NCI-H2227 (cell line): ENCODE data around the gene CCN6.
A peak's percentile ranks its signal among the peaks of the same experiment; 100 is the strongest.
"Not testable (repeated sequence)": the region's sequence is repeated elsewhere in the genome, so short reads cannot be mapped to it uniquely, and the experiment has no call there.

Experiments
- DNase-seq: peaks from one replicate; lab custom pipeline; 2025; ENCODE audit not compliant: unreplicated experiment; lab: John Stamatoyannopoulos, UW

The CCN6 gene

DNA sequence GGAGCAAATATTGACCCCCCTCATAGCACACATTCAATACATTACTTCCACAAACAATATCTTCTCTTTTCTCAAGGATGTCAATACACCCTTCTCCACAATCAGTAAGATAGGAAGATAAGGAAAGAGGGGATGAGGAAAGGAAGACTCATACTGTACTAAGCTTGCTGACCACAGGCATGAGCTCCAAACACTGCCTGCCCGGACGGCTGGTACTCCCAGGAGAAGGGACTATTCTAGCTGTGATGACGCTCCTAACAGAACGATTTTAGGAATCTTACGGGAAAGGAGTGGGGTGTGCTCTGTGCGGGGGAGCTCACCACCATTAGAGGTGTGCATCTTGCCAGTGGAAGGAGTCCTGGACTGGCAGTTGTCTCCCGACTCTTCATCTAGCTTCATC is 3.9 kb upstream of the CCN6 start:
- no peak for DNase-seq

GRCh38 chr6:112050429-112050828 is 3.5 kb upstream of the CCN6 start:
- DNase-seq, result no peak

DNA sequence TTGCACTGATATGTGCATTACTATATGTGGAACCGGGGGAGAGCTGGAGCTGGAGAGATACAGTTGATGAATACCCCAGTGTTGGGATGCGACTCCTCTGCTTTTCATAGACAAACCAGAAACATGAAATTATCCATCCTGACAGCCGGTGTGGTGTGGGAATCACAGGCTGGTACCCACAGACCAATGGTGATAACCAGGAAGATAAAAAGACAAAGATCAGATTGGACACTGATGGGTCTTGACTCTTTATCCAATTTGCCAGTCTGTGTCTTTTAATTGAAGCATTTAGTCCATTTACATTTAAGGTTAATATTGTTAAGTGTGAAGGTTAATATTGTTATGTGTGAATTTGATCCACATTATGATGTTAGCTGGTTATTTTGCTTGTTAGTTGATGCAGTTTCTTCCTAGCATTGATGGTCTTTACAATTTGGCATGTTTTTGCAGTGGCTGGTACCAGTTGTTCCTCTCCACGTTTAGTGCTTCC is 2.6 kb upstream of the CCN6 start:
- DNase-seq, result not testable (repeated sequence)

DNA sequence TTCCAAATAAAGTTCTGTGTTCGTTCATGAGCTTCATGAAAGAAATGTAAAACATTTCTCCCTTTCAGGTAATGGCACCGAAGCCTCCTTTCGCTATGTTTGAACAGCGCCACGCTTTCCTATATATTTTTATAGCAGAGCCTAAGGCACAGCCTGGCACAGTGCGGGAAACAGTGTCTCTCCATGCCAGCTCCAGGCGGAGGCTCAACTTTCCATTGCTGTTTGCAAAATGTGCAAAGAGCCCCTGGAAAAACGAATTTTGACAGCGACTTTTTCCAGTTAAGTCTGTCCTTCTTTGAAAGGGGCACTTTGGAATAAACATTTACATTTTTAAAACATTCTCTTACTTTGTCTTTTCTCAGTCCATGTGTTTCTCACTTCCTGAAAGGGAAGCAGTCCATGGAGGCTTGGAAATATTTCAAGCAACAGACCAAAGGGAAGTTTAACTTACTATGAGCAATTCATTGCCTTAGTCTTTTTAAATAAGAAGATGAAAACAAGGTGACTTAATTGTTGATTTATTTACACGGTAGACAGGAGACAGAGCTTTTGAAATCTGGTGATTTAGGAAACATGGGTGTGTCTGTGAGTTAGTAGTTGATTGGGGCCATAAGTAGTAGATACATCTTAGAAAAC is 769 bp downstream of the CCN6 start:
- no peak for DNase-seq

DNA sequence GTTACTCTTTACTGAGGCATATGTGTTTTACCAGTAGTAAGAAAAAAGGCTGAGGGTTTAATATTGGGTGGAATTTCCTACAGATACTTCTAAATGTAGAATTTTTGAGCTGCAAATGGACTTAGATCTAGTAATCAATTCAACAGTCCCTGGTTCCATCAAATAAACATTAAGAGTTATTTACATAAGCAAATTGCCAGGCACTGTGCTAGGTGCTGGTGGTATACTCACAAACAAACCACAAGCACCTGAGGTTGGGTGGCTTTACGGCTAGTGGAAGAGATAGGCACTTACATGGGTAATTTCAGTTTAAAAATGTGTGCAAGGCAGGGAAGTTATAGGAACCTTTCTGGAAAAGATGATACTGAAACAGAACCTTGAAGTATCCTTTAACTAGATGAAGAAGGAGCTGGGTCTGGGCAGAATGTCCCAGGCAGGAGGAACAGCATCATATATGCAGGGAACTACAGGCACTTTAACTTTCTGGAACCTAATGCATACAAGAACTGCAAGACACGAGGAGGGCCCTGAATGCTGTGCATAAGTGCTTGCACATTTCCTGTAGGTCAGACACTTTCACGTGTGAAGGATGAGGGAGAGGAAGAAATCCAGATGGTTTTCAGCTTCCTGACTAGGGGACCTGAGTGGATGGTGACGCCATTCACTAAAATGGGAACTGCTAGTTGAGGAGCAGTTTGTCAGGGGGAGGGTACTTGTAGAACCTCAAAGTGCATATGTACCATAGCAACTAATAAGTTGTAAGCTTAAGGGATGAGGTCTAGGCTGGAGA is 4.5 kb downstream of the CCN6 start:
- DNase-seq, result no peak

DNA sequence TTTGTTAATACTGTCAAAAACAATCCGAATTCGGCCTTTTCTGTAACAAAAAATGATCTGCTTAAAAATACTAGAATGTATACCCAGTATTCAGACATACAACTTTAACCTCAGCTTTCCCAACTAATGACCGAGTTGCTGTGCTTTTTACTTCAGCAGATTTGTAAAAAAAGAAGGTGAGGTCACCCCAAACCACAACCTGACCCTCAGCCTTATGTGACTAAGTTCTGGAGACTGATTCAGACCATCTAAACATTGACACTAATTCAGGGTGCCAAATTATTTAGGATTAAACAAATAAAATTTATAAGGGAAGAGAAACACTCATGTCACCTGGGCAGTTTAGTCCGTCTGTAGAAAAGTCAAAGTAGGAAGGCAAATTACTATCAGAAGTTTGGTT is 7.7 kb downstream of the CCN6 start:
- no peak for DNase-seq

DNA sequence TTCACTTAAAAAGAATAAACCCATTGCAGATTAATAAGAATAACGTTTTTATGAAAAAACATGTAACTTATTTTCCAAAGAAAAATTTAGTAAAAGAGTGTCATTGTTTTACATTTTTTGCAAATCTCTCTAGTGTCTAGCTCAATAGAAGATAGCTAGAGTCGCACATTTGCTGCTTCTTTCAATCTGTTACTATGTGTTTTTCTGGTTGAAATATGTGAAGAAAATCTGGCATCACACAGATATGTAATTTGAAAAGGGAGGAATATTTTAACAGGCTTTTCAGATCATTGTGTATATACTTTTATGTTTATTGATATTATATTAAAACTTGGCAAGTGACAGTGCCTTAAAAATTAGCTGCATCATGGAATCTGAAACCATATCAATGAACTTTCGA is 9.1 kb downstream of the CCN6 start:
- no peak for DNase-seq

DNA sequence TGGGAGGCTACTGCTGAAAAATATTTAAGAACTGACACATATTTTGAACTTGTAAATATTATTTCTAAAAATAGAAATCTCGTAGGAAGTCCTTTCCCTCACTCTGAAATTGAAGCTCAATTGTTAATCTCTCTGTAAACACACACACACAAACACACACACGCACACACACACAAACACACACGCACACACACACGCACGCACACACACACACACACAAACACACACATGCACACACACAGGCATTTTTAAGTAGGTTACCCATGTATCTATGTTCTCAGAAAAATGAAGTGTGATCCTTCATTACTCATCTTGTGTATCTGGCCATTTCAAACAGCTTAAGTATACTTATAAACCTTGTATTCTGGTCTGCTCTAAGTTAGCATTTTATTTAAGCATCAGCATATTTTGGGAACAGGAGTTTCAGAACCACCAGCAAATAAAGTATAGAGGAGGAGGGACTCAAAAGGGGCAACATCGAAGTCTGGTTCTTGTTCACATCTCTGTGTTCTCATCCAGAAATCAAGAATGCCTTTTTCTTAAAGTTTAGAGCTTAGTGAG is 11.6 kb downstream of the CCN6 start:
- DNase-seq, result no peak

DNA sequence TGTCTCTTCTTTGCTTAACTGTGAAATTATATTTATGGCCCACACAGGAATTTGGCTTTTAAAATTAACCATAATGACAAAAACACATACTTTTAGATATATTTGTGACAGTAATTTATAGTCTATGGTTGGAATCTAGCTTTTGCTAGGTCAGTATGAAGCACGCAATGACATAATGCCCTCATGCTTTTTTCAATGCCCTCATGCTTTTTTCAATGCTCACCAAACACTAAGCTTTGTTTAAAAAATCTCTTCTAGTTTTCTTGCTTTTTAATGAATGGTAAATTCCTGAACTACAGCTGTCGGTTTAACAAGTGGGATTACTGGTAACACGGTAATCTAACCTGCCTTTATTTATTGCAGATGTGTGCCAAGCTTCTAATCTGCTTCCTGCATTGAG is 12.7 kb downstream of the CCN6 start:
- no peak for DNase-seq

GRCh38 chr6:112081569-112081968 is 27.7 kb downstream of the CCN6 start:
- DNase-seq, result no peak

- no peak for DNase-seq
These were observed 31.6 kb downstream of the CCN6 start for GRCh38 chr6:112085286-112086065.

DNA sequence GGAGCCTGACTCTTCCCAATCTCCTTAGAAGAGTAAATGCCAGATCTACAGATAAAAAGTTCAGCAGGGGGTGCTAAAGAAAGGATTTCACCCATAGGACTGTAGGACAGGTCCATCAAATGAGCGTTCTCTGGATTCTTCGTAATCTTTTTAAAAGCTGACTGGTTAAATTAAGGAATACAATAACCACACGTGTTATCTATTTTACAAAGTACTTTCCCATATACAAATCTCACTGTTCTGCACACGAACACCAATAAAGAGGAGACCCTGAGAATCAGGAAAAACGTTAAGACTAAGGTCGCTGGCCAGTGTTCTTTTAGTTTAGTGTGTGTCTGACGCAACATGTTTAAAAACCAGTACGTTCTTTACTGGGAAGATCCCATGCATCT is 32.8 kb downstream of the CCN6 start:
- peak; percentile 14 for DNase-seq

- peak; percentile 94 for DNase-seq
These were observed 33.4 kb downstream of the CCN6 start, which contains the start of the genes FAM229B and TUBE1 for GRCh38 chr6:112087136-112087911. Gene FAM229B (plus strand): TSS chr6:112087591. CDS start chr6:112099284, 11,693 bp downstream. Gene TUBE1 (minus strand): TSS chr6:112087482. CDS start chr6:112087434, 48 bp downstream.

GRCh38 chr6:112087916-112088315 is 34.0 kb downstream of the CCN6 start:
- no peak for DNase-seq

DNA sequence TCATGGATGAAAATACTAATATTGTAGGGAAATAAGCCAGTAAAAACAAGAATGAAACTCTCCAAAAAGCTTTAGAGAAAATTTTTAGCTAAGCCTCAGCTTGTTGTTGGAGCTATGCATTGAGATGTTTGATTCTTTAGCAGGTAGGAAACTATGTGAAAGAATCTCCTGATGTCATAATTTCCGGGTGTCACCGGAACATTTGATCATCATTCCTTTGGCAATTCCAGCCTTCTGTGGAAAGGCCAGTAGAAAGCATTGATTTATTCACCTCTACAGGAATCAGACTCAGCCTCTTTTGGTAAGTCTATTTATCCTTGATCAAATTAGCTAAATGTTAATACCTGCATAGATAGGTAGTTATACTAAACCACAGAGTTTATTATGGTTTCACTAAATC is 43.0 kb downstream of the CCN6 start:
- DNase-seq, result no peak

- DNase-seq, result no peak
These were observed 46.7 kb downstream of the CCN6 start for GRCh38 chr6:112100561-112100960.

DNA sequence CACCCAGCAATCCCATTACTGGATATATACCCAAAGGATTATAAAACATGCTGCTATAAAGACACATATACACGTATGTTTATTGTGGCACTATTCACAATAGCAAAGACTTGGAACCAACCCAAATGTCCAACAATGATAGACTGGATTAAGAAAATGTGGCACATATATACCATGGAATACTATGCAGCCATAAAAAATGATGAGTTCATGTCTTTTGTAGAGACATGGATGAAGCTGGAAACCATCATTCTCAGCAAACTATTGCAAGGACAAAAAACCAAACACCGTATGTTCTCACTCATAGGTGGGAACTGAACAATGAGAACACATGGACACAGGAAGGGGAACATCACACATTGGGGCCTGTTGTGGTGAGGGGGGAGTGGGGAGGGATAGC is 52.1 kb downstream of the CCN6 start:
- not testable (repeated sequence) for DNase-seq

DNA sequence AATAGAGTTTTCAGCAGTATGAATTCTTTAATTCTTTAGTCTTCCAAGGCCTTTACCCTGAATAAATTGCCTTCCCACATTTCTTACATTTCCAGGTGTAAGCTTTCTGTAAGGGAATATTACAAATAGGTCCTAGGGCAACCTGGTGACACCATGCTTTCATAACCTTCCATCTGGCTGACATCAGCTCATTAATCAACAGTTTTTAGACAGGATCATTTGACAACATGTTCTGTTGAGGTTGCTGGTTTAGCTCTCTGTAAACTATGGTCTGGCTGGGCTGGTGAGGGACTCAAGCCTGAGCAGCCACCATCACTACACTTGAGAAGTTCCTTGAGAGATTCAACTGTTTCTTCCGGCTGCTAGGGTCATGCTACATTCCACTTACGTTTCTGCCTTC is 52.7 kb downstream of the CCN6 start:
- DNase-seq, result no peak

DNA sequence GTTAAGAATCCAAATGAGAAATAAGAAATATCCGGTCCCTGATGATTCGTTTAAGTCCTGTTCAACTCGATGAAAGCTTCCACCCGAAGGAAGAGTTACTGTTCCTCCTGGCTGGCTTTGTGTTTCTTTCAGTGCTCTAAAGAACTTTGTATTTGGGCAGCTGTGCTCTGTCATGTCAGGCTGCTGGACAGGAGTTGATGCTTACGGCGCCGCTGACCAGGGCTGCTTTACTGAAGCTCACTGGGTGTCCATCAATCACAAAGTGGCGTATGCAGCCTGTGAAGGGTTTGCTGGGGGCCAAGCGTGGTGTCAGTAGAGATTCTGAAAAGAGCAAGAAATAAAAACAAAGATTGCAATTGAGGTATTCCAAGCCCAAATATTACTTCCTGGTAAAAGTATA is 55.4 kb downstream of the CCN6 start:
- no peak for DNase-seq

DNA sequence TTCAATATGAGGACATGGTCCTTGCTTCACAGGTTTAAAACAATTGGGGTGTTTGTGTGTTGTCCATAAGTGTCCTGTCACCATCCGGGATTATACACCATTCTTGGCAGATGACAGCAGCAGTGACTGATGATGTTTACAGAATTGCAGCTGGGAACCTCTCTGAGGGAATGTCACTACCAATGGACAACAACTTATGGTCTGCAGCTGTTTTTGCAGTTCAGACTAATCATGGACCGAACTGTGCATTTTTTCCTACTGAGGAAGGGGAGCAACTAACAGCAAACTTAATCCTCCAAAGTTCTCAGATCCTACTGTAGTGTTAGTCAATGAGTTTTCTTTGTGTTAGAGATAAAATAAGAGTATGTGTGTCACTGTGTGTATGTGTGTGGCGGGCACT is 59.5 kb downstream of the CCN6 start:
- no peak for DNase-seq

DNA sequence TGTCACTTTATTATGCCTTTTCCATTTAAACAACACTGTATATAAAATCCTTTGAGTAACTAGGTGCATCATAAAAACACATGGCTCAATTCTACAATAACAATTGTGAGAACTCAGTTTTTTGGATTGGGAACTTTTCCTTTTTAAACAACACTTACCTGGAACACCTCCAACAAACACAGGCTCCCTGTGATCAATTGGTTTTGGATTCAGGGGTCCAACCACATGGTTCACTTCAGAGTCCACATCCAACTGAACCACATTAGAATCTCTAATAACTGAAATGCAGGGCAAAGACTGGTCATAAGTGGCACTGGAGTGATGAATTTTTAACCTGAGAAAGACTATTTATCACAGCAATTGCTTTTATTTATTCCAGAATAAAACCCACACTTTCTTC is 60.0 kb downstream of the CCN6 start:
- no peak for DNase-seq
